NOMO-1 (cell line): Measurements from ENCODE around the gene PIK3CD.
"Not testable (repeated sequence)": the region's sequence is repeated elsewhere in the genome, so short reads cannot be mapped to it uniquely, and the experiment has no call there.

ENCODE experiments used
- DNase-seq, 2 experiments: peaks; one replicate each; lab custom pipeline; 2025; ENCODE audit not compliant: unreplicated experiment in 2 of 2; lab: John Stamatoyannopoulos, UW

The PIK3CD gene

DNA sequence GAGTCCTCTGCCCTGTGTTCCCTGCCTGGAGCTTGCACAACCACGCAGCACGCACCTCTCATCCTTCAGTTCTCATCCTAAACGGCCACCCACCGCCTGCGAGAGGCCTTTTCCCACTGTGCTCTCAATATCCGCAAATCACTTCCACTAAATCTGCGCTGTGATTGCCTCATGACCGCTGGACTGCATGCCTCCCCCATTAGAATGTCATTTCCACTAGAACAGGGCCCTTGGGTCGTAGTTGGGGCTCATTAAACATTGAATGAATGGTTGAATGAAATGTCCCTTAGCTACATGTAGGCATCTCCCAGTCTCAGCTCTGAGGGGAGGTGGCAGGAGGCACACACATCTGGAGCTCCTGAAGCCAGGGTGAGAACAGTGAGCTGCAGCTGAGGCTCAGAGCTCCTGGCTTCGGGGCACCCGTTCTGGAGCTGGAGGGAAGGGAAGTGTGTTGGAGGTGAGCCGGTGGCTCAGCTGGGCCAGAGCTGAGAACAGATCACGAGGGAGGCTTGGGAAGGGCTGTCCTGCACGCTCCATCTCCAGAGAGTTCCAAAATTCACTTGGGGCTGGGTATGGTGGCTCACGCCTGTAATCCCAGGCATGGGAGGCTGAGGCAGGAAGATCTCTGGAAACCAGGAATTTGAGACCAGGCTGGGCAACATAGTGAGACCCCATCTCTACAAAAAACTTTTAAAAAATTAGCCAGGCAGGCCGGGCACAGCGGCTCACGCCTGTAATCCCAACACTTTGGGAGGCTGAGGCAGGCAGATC is 32.4 kb upstream of the PIK3CD start:
- no peak for DNase-seq

DNA sequence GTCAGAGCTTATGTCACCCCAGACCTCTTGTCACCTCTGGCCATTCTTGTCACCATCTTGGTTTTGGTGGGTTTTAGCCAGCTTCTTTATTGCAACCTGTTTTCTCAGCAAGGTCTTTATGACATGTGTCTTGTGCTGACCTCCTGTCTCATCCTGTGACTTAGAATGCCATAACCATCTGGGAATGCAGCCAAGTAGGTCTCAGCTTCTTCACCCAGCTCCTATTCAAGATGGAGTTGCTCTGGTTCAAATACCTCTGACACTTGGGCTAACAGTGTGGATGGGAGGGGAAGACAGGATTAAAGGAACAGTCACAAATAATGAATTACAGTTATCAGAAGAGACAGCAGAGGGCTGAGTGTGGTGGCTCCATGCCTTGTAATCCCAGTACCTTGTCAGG is 30.5 kb upstream of the PIK3CD start:
- DNase-seq: no peak

DNA sequence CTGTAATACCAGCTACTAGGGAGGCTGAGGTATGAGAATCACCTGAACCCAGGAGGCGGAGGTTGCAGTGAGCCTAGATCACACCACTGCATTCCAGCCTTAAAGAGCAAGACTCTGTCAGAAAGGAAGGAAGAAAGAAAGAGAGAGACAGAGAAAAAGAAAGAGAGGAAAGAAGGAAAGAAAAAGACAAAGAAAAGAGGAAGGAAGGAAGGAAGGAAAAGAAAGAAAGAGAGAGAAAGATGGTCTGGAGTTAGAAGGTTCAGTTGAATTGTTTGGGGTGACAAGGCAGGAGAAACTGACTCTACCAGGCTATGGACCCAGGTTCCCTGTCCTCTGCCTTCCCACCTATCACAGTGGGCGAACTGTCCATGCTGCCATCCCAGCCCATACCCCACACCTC is 27.4 kb upstream of the PIK3CD start:
- DNase-seq: no peak

DNA sequence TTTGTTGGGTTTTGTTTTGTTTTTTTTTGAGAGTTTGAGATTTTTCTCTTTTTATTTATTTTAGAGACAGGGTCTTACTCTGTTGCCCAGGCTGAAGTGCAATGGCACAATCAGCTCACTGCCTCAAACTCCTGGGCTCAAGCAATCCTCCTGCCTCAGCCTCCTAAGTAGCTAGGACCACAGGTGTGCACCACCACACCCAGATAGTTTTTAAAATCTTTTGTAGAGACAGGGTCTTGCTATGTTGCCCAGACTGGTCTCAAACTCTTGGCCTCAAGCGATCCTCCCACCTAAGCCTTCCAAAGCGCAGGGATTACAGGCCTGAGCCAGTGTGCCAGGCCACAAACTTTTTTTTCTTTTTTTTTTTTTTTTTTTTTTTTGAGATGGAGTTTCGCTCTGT is 26.5 kb upstream of the PIK3CD start:
- DNase-seq: not testable (repeated sequence)

- DNase-seq: no peak
These were observed 25.3 kb upstream of the PIK3CD start for GRCh38 chr1:9626201-9626608.

- DNase-seq: peak in 1 of 2 experiments; percentile 37
These were observed 22.7 kb upstream of the PIK3CD start for GRCh38 chr1:9628541-9629444.

DNA sequence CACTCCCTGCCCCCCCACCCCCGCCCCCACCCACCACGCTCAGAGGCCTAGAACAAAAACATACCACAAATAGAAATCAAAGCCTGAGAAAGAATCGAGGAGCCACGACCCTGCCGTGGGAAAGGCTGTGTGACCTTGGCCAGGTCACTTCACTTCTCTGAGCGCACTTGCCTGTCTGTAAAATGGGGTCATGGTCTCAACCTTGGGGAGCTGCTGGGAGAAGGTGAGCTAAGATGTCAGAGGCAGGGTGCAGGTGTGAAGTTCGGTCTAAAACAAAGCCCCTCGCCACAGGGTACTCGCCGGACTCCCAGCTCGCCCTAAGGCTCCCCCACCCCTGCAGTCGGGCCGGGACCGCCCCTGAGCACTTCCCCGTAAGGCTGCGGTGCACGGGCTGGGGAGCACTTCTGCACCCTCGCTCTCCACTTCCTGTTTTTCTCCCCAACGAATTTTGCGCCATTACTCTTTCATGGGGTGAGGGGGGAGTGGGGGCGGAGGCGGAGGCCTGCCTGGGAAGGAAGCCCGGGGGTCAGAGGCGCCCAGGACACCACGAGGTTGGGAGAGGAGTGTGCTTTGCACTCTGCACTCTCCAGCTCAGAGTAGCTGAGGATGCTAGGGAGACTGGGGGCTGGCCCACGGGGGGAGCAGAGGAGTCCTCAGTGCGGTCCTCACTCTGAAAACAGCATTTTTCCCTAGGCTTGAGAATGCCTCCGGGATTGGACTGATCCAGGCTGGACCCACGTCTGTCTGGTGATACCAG is 21.9 kb upstream of the PIK3CD start:
- DNase-seq: peak; percentile 93 to 97

GRCh38 chr1:9630331-9631111 is 21.0 kb upstream of the PIK3CD start:
- peak; percentile 27 to 31 for DNase-seq

DNA sequence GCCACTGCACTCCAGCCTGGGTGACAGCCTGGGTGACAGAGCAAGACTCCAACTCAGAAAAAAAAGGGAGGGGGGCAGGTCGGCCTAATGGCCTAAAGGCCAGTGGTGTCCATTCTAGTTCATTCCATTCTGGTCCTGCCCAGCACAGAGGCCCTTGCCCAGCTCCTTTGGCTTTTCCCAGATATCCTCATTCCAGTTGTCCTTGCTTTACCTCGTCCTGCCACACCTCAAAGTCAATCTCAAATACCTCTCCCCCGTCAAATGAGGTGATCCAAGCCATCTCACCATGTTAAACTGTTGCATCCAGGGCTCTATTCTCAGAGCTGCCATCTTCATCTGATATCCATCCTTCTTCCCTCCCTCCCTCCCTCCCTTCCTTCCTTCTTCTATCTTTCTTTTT is 19.9 kb upstream of the PIK3CD start:
- DNase-seq: no peak

- DNase-seq: no peak
These were observed 18.0 kb upstream of the PIK3CD start for GRCh38 chr1:9633493-9633892.

DNA sequence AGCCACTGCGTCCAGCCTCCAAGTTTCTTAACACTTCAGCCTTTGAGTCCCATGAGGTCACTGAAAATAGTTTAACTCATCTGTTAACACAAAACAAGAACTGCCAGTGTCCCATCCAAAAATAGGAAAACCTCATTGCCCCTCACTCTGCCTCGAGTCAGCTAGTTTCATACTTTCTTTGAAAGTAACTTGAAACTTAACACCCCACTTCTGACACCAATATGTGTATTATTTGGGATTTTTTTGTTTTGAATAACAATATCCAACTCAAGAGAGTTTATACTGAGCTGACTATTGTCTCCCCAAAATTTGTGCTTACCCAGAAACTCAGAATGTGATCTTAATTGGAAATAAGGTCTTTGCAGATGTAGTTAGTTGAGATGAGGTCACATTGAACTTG is 16.9 kb upstream of the PIK3CD start:
- no peak for DNase-seq

DNA sequence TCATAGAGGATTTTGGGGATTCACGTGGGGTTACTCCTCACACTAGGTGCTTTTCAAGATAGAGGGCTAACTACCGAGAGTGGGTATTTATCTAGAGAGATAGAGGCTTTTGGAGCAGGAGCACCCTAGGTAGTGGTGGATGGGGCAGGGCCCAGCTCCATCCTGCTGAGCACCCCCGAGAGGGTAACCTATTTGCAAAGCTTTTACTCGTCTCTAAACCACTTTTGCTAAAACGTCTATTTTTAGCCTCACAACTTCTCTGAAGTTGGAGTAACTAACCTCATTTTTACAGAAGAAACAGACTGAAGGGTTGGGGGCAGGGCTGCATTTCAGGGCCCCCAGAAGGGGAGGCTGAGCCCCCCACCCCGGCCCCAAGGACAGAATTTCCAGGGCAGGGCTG is 12.3 kb upstream of the PIK3CD start:
- DNase-seq: no peak

DNA sequence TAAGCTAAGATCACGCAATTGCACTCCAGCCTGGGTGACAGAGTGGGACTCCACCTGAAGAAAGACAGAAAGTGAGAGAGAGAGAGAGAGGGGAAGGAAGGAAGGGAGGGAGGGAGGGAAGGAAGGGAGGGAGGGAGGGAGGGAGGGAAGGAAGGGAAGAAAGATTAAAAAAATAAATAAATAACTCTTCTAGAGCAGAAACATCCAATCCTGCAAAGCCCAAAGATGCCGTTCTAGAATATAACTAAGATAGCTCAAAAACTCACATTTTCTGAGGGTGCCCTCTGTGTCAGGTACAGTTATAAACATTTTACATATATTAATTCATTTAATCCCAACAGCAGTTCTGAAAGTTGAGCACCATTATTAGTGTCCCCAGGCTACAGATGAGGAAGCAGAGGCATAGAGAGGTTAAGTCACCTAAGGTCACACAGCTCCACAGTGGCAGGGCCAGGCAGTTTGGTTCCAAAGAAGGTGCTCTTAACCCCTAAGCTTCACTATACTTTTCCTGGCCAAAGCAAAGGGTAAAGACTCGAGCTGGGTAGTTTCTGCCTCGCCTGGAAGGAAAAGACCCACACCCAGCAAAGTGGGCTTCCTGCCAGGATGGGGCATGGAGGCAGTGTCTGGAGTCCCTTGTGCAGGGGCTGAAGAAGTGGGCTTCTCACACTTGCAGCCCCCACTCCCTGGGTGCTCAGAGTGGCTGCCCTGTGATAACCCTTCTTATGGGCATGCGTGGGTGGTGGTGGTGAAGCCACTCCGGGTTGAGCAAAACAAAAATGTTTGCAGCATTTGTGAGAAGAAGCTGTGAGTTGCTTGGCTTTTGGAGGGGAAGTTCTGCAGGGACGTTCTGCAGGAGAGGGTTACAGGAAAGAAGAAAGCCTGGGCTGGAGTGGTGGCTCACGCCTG is 7.9 kb upstream of the PIK3CD start:
- DNase-seq: peak in 1 of 2 experiments; percentile 35

- DNase-seq: no peak
These were observed 5.5 kb upstream of the PIK3CD start for GRCh38 chr1:9646037-9646436.

GRCh38 chr1:9648171-9648570 is 3.4 kb upstream of the PIK3CD start:
- no peak for DNase-seq

DNA sequence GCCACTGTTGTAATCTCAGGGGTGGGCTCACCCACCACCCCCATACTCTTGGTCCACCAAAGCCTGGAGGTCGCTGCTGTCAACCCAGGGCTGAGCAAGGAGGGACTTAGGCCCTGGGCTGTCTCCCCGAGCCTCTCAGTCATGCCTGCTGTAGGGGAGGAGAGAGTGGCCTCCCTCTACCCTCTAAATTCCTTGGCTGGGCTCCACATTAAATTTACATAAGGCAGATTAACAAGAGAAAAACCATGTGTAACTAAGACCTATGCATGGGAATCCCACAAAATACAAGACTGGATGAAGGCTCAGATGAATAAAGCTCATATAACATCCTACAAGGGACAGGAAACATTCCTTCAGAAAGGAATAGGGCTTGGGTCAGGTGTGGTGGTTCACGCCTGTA is 1.8 kb upstream of the PIK3CD start:
- DNase-seq: no peak

- no peak for DNase-seq
These were observed 339 bp upstream of the PIK3CD start for GRCh38 chr1:9651220-9651564.

- DNase-seq: peak; percentile 76 to 79
These were observed 1.1 kb downstream of the PIK3CD start for GRCh38 chr1:9652379-9653209.

GRCh38 chr1:9653210-9653490 is 1.6 kb downstream of the PIK3CD start:
- DNase-seq: no peak
